Activated naive CD4-positive, alpha-beta T cell treated with Interleukin-2 at 50 U/mL for 16 hours (primary cell): ENCODE measurements around the gene ZNF282.
A peak's percentile ranks its signal among the peaks of the same experiment; 100 is the strongest.

Source experiments
- DNase-seq: peaks from one replicate; pipeline ENCODE4 v3.0.0-alpha.2; 2020

ZNF282 gene

GRCh38 chr7:149194799-149195179, 557 bp upstream of the ZNF282 start:
- no peak for DNase-seq

- DNase-seq = peak; percentile 22
Observed at GRCh38 chr7:149196151-149196704, 882 bp downstream of the ZNF282 start.

DNA sequence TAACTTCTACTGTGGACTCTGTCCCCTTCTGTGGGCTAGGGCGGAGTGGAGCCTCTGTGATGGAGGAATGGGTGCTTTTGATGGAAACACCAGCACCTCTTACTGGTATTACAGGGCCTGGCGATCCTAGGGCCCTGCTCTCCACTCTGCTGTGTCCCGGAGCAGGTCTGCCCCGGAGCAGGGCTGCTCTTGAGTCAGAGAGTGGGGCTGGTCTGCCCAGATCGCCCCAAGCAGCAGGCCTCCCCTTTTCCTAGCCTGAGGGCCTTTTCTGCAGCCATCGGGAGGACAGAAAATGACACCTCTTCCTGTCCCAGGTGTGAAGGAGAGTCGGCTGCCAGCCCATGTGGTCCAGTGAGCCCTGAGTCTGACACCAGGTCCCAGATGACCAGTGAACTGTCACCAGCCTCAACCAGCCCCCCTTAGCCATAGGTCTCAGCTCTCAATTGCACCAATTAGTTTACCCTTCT, 1.4 kb downstream of the ZNF282 start:
- DNase-seq = no peak

DNA sequence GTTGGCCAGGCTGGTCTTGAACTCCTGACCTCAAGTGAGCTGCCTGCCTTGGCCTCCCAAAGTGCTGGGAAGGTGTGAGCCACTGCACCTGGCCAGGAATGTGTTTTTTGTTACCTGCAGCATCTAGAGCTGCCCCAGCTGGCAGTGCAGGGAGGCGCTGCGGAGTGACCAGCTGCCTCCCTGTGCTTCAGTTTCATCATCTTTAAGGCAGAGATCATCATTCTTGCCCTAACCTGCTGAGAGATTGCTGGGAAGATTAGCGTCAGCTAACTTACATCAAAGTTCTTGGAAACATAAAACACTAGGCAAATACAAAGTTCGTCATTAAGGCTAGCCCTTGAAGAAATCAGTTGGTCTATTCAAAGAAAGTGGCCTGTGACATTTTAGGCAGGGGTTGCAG, 2.3 kb downstream of the ZNF282 start:
- no peak for DNase-seq

DNA sequence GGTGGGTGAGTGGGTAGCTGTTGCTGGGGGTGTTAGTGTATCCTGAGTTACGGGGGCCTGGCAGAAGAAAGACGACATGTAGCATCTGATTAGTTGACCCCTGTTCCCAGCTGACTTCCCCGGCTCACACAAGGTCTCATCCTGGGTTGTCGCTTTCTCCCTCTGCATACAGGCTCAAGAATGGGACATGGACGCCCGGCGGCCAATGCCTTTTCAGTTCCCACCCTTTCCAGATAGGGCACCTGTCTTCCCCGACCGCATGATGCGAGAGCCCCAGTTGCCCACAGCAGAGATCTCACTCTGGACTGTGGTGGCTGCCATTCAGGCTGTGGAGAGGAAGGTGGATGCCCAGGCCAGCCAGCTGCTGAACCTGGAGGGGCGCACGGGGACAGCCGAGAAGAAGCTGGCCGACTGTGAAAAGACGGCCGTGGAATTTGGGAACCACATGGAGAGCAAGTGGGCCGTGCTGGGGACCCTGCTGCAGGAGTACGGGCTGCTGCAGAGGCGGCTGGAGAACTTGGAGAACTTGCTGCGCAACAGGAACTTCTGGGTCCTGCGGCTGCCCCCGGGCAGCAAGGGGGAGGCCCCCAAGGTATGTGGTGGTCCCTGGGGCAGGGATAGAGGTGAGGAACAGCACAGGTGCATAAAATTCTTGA, 2.9 kb downstream of the ZNF282 start:
- DNase-seq = no peak

- no peak for DNase-seq
Observed at GRCh38 chr7:149199234-149199995, 4.1 kb downstream of the ZNF282 start.

- DNase-seq = peak; percentile 16
Observed at GRCh38 chr7:149202831-149203231, 7.5 kb downstream of the ZNF282 start.

GRCh38 chr7:149205690-149206381, 10.5 kb downstream of the ZNF282 start:
- no peak for DNase-seq

- DNase-seq = no peak
Observed at GRCh38 chr7:149207324-149208035, 12.1 kb downstream of the ZNF282 start.

DNA sequence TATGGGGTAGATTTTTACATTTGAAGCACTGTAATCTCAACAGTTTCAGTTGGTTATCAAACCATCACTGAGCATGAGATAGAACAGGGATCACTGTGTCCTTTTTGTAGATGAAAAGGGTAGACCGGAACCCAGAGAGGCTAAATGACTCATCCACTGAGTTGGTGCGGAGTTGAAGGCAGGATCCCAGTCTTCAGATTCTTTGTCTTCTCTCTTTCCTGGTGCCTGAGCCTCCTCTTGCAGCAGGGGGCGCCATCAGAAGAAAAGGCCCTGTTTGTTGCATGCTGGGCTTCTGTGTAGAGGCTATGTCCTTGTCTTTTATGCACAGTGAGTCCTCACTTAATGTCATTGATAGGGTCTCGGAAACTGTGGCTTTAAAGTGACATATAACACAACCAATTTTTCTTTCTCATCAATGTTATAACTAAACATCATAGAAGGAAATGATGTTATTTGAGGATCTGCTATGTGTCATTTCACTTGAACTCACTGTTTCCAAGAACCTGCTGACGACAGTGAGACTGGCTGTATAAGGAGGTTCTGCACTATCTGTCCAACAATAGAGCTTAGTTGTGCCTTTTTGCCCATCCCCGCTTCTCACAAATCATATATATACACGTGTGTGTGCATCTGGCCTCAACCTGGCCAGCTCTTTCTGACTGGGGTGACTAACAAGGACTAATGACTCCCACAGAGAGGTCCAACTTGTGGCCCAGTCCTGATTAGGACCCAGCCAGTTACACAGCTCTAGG, 14.3 kb downstream of the ZNF282 start:
- peak; percentile 88 for DNase-seq

- DNase-seq = no peak
Observed at GRCh38 chr7:149210551-149210950, 15.2 kb downstream of the ZNF282 start.

- no peak for DNase-seq
Observed at GRCh38 chr7:149214020-149214720, 18.8 kb downstream of the ZNF282 start.

- no peak for DNase-seq
Observed at GRCh38 chr7:149216402-149216801, 21.1 kb downstream of the ZNF282 start.

DNA sequence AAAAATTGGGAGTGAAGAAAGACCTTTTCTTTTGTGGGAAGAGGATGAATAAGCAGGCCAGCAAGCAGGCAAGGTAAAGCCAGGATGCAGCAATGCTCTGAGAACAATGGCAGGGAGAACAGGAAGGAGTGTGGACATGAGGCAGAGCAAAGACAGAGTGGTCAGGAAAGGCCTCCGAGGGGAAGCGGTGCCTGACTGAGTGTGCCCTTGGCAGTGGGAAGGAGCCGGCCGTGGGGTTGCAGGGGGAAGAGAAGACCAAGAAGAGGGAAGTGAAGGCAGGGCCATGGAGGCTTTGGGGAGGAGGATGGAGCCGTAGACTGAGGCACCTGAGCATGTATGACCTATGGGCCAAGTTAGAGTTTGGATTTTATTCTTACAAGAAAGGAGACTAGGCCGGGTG, 22.2 kb downstream of the ZNF282 start:
- no peak for DNase-seq

DNA sequence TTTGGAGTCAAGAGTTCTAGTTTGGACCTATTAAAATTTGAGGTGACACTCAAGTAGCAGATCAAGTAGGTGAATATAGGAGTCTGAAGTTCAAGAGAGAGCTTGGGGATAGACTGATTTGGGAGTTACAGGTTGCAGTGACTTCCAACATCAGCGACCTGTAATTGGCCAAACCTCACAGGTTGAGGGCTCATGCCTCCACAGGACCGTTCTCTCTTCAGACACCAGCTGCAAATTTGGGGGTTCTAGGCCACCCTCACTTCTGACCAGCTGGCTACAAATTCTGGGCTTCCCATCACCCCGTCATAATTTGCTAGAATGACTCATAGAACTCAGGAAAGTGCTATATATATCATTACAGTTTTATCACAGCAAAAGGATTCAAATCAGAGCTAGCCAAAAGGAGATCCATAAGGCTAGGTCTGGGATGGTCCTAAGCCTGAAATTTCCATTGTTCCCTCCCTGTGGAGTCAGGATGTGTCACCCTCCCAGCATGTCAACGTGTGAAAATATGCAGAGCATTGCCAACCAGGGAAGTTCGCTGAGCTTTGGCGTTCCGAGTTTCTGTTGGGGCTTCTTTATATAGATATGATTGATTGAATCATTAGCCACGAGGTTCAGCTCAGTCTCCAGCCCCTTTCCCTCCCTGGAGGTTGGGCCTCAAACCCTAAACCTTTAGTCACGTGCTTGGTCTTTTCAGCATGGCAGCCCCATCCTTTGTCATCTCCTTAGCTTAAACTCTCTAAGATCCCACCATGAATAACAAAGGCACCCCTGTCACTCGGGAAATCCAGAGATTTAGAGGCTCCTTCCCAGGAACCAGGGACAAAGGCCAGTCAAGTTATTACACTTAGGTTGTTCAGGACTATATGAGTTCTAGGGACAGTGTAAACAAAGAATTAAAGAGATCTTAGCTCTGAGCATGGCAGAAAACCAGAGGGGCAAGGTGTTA, 23.4 kb downstream of the ZNF282 start:
- DNase-seq = no peak

GRCh38 chr7:149220534-149220933, 25.2 kb downstream of the ZNF282 start:
- no peak for DNase-seq

GRCh38 chr7:149223176-149223575, 27.8 kb downstream of the ZNF282 start:
- no peak for DNase-seq

DNA sequence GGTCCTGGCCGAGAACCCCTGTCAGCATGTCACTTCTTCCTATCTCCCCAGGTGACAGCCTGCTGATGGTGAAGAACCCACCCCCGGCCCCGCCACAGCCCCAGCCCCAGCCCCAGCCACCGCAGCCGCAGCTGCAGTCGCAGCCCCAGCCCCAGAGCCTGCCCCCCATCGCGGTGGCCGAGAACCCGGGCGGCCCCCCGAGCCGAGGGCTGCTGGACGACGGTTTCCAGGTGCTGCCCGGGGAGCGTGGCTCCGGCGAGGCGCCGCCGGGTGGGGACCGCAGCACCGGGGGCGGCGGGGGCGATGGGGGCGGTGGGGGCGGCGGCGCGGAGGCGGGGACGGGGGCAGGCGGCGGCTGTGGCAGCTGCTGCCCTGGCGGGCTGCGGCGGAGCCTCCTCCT, 28.4 kb downstream of the ZNF282 start:
- no peak for DNase-seq

GRCh38 chr7:149224352-149224751, 29.0 kb downstream of the ZNF282 start:
- no peak for DNase-seq

DNA sequence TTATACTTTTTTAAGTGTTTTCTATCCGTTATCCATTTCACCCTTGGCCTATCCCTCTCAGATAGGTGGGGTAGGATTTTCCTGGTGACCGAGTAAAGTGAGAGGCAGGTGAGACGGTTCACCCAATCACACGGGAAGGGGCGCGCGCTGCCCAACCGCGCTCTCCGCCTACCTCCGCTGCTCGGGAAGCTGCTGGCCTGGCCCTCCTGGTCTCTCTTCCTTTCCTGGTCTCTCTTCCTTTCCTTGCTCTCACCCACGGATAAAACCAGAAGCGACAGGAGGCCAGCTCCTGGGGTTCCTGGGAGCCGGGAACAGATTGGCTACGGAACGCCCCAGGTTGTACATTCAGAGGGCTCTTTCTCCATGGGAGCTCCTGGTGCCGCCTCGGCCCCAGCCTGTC, 29.8 kb downstream of the ZNF282 start:
- DNase-seq = no peak
